Mucosa of rectum (tissue), 2 donors: ENCODE data around the gene NFAM1.

Source experiments
- H3K27ac ChIP-seq, 2 donors: one replicate each; pipeline ENCODE4 v1.7.0; 2013; ENCODE audit warnings: inconsistent platforms in 2 of 2, low read depth in 2 of 2, low read length in 2 of 2
- H3K27me3 ChIP-seq, 2 donors: one replicate each; pipeline ENCODE4 v1.7.0; 2013; ENCODE audit warnings: low read length in 2 of 2; ENCODE audit not compliant: control insufficient read depth in 2 of 2, insufficient read depth in 2 of 2
- H3K36me3 ChIP-seq, 2 donors: one replicate each; pipeline ENCODE4 v1.7.0; 2013; ENCODE audit warnings: low read length in 2 of 2; ENCODE audit not compliant: control insufficient read depth in 2 of 2, insufficient read depth in 2 of 2
- H3K4me1 ChIP-seq, 2 donors: one replicate each; pipeline ENCODE4 v1.7.0; 2013; ENCODE audit warnings: low read length in 2 of 2, mild to moderate bottlenecking in 1 of 2; ENCODE audit not compliant: control insufficient read depth in 2 of 2, insufficient read depth in 2 of 2
- H3K4me3 ChIP-seq, 2 donors: one replicate each; pipeline ENCODE4 v1.7.0; 2013; ENCODE audit warnings: low read length in 2 of 2
- H3K9ac ChIP-seq, 2 donors: one replicate each; pipeline ENCODE4 v1.7.0; 2013; ENCODE audit warnings: low read length in 2 of 2, low read depth in 1 of 2, mild to moderate bottlenecking in 1 of 2
- H3K9me3 ChIP-seq, 2 donors: one replicate each; pipeline ENCODE4 v1.7.0; 2013; ENCODE audit warnings: low read length in 2 of 2; ENCODE audit not compliant: control insufficient read depth in 2 of 2
- donor health status: healthy.
- donor health status: Normal muscosa, but diverticular disease.

The NFAM1 gene

GRCh38 chr22:42439821-42440674 lies 7.8 kb upstream of the NFAM1 start:
- Histone ChIP-seq H3K27ac (peak overlapping the region in 1 of 2 donors; percentile 59), H3K4me1 (peaks cover 18 to 25% of the 10 kb centered on the region in 2 donors), H3K9me3 (no peaks in the 10 kb centered on the region), H3K36me3 (no peaks in the 10 kb centered on the region), H3K9ac (no peak overlapping the region), H3K27me3 (no peaks in the 10 kb centered on the region), H3K4me3 (peak overlapping the region in 1 of 2 donors; percentile 10)

- Histone ChIP-seq H3K4me3 (no peak overlapping the region), H3K36me3 (no peaks in the 10 kb centered on the region), H3K27me3 (no peaks in the 10 kb centered on the region), H3K4me1 (peaks cover 9 to 20% of the 10 kb centered on the region in 2 donors), H3K9me3 (no peaks in the 10 kb centered on the region), H3K27ac (no peak overlapping the region), H3K9ac (no peak overlapping the region)
Measured at GRCh38 chr22:42439021-42439567, 6.9 kb upstream of the NFAM1 start.

GRCh38 chr22:42438293-42438650 lies 6.1 kb upstream of the NFAM1 start:
- Histone ChIP-seq H3K27ac (peak overlapping the region in 1 of 2 donors; percentile 63), H3K4me1 (peaks cover 8 to 14% of the 10 kb centered on the region in 2 donors), H3K9ac (no peak overlapping the region), H3K27me3 (no peaks in the 10 kb centered on the region), H3K36me3 (no peaks in the 10 kb centered on the region), H3K9me3 (no peaks in the 10 kb centered on the region), H3K4me3 (peak overlapping the region in 1 of 2 donors; percentile 74)

GRCh38 chr22:42437488-42438292 lies 5.5 kb upstream of the NFAM1 start:
- Histone ChIP-seq H3K4me3 (peak overlapping the region; percentile 64 to 74), H3K4me1 (peaks cover 8 to 14% of the 10 kb centered on the region in 2 donors), H3K27ac (peak overlapping the region; percentile 0 to 63), H3K27me3 (no peaks in the 10 kb centered on the region), H3K9ac (peak overlapping the region; percentile 60 to 67), H3K9me3 (no peaks in the 10 kb centered on the region), H3K36me3 (no peaks in the 10 kb centered on the region)

- Histone ChIP-seq H3K4me3 (no peak overlapping the region), H3K9me3 (no peaks in the 10 kb centered on the region), H3K27ac (peak overlapping the region in 1 of 2 donors; percentile 9), H3K27me3 (no peaks in the 10 kb centered on the region), H3K36me3 (no peaks in the 10 kb centered on the region), H3K9ac (no peak overlapping the region), H3K4me1 (peaks cover 8 to 15% of the 10 kb centered on the region in 2 donors)
Measured at GRCh38 chr22:42436404-42436803, 4.2 kb upstream of the NFAM1 start.

- Histone ChIP-seq H3K27ac (no peak overlapping the region), H3K9ac (no peak overlapping the region), H3K36me3 (no peaks in the 10 kb centered on the region), H3K4me3 (no peak overlapping the region), H3K4me1 (peaks cover 8 to 15% of the 10 kb centered on the region in 2 donors), H3K9me3 (no peaks in the 10 kb centered on the region), H3K27me3 (no peaks in the 10 kb centered on the region)
Measured at GRCh38 chr22:42434748-42435425, 2.7 kb upstream of the NFAM1 start.

- H3K27ac ChIP-seq = no peak overlapping the region
- H3K4me1 ChIP-seq = peaks cover 8 to 15% of the 10 kb centered on the region in 2 donors
- no peak overlapping the region for H3K4me3 ChIP-seq
- no peaks in the 10 kb centered on the region for H3K9me3 ChIP-seq
- H3K9ac ChIP-seq = no peak overlapping the region
- no peaks in the 10 kb centered on the region for H3K27me3 ChIP-seq
- no peaks in the 10 kb centered on the region for H3K36me3 ChIP-seq
Measured at GRCh38 chr22:42433754-42434682, 1.8 kb upstream of the NFAM1 start.

GRCh38 chr22:42432818-42433217 lies 615 bp upstream of the NFAM1 start:
- H3K27ac ChIP-seq = no peak overlapping the region
- no peak overlapping the region for H3K9ac ChIP-seq
- no peak overlapping the region for H3K4me3 ChIP-seq
- no peaks in the 10 kb centered on the region for H3K36me3 ChIP-seq
- H3K9me3 ChIP-seq = no peaks in the 10 kb centered on the region
- no peaks in the 10 kb centered on the region for H3K27me3 ChIP-seq
- H3K4me1 ChIP-seq = peaks cover 6 to 12% of the 10 kb centered on the region in 2 donors

- no peaks in the 10 kb centered on the region for H3K27me3 ChIP-seq
- no peaks in the 10 kb centered on the region for H3K9me3 ChIP-seq
- peaks cover 0 to 6% of the 10 kb centered on the region in 2 donors for H3K4me1 ChIP-seq
- H3K36me3 ChIP-seq = no peaks in the 10 kb centered on the region
- H3K4me3 ChIP-seq = no peak overlapping the region
- H3K27ac ChIP-seq = peak overlapping the region in 1 of 2 donors; percentile 48
- no peak overlapping the region for H3K9ac ChIP-seq
Measured at GRCh38 chr22:42431401-42432019, 693 bp downstream of the NFAM1 start.
